Aorta (tissue), 5 donors: ENCODE data around the gene FAM241B. TPM values are rescaled to one million over a fixed set of nuclear protein-coding genes. Genes with fewer than 3 reads are reported as not detected.

Experiments used
- ATAC-seq: fragments of 200-7000 bp; cut with Tn5 transposase; one replicate; pipeline ENCODE4 v1.9.1; 2022; ENCODE audit warnings: moderate library complexity; ENCODE audit not compliant: low FRiP score
- DNase-seq, 2 donors: peaks; one replicate each; pipeline ENCODE4 v3.0.0-alpha.2; 2020
- H3K27ac ChIP-seq, 2 donors: one replicate each; pipeline ENCODE4 v1.5.1; 2013; ENCODE audit warnings: low read length in 2 of 2, mild to moderate bottlenecking in 2 of 2, moderate library complexity in 2 of 2, control low read depth in 1 of 2, inconsistent platforms in 1 of 2, low read depth in 1 of 2
- H3K27me3 ChIP-seq, 2 donors: one replicate each; pipeline ENCODE4 v1.6.1; 2013; ENCODE audit warnings: control low read depth in 1 of 2, low read length in 1 of 2, mild to moderate bottlenecking in 1 of 2, moderate library complexity in 1 of 2; ENCODE audit not compliant: insufficient read depth in 2 of 2, control insufficient read depth in 1 of 2
- H3K36me3 ChIP-seq, 2 donors: one replicate each; pipeline ENCODE4 v1.6.1; 2013; ENCODE audit warnings: control low read depth in 1 of 2, low read length in 1 of 2, mild to moderate bottlenecking in 1 of 2; ENCODE audit not compliant: insufficient read depth in 2 of 2, control insufficient read depth in 1 of 2
- H3K4me1 ChIP-seq, 2 donors: one replicate each; pipeline ENCODE4 v1.6.1; 2013; ENCODE audit warnings: low read length in 2 of 2, control low read depth in 1 of 2, mild to moderate bottlenecking in 1 of 2, moderate library complexity in 1 of 2; ENCODE audit not compliant: insufficient read depth in 2 of 2, control insufficient read depth in 1 of 2
- H3K4me3 ChIP-seq, 2 donors: one replicate each; pipeline ENCODE4 v1.5.1; 2013; ENCODE audit warnings: low read length in 2 of 2, control low read depth in 1 of 2, mild to moderate bottlenecking in 1 of 2
- H3K9me3 ChIP-seq: one replicate; pipeline ENCODE4 v1.6.1; 2013; ENCODE audit warnings: mild to moderate bottlenecking, low read length; ENCODE audit not compliant: control insufficient read depth
- WGBS, 2 donors: extraction: QIAGEN DNeasy Blood & Tissue Kit; methylation state at CpG; one replicate each; pipeline ENCODE4 v1.1.7; 2013; 5-methylcytosine and 5-hydroxymethylcytosine counted together
- intact Hi-C, 2 donors: fragments of 100-400 bp; cut with DNase I; formaldehyde crosslinking; loops; one replicate each; pipeline versions ENCODE4 v1.14.2 to v1.15.0; 2022
- polyA plus RNA-seq, 2 donors: library from polyadenylated mRNA; stranded (reverse); fragments of 200-250 nt; gene quantifications; one replicate each; pipeline ENCODE4 v1.2.3, GENCODE V29; 2013
- total RNA-seq, 2 donors: library from RNA; stranded (reverse); fragmentation: NEBNext Ultra II Directional; extraction: Animal tissue kit (Norgen Biotek cat#: 25700); gene quantifications; one replicate each; pipeline ENCODE4 v1.2.1, GENCODE V29; 2021
- donor health status: healthy with polysubstance abuse.
- donor health status: Bipolar disorder and iron deficiency.
- donor health status: DM: no; HTN: no; CAD: no.
- donor health status: DM: no; HTN: no; CAD: no.
- donor health status: DM: yes; HTN: yes; CAD: no.

Gene FAM241B
- total and polyA plus RNA-seq, 4 donors = 4.7 to 10.6 (median 8.3) TPM

GRCh38 chr10:69680610-69681009, 50.6 kb downstream of the FAM241B start:
- no peak for ATAC-seq
- Histone ChIP-seq H3K27ac (no peak overlapping the region), H3K4me1 (no peaks in the 10 kb centered on the region), H3K9me3 (no peaks in the 10 kb centered on the region), H3K27me3 (no peaks in the 10 kb centered on the region), H3K36me3 (no peaks in the 10 kb centered on the region), H3K4me3 (no peak overlapping the region)
- 72 to 85% methylated on average over 4 of the region's 4 CpGs for WGBS, 2 donors
- intact Hi-C loops = loop anchor here in 1 of 2 donors (5.0 kb wide), 1 partner anchor 33 kb away; no protein-coding TSS in a partner anchor
- no peak for DNase-seq

GRCh38 chr10:69681436-69681835, 51.4 kb downstream of the FAM241B start:
- H3K4me3 ChIP-seq = no peak overlapping the region
- DNase-seq (no peak), ATAC-seq (no peak)
- H3K9me3 ChIP-seq = no peaks in the 10 kb centered on the region
- H3K4me1 ChIP-seq = no peaks in the 10 kb centered on the region
- intact Hi-C loops = loop anchor here in 1 of 2 donors (5.0 kb wide), 1 partner anchor 34 kb away; no protein-coding TSS in a partner anchor
- no peaks in the 10 kb centered on the region for H3K27me3 ChIP-seq
- no peak overlapping the region for H3K27ac ChIP-seq
- H3K36me3 ChIP-seq = no peaks in the 10 kb centered on the region
- WGBS, 2 donors = 90 to 95% methylated on average over 6 of the region's 6 CpGs

GRCh38 chr10:69682955-69683474, 53.0 kb downstream of the FAM241B start:
- H3K27ac ChIP-seq = no peak overlapping the region
- no peak for DNase-seq
- no peaks in the 10 kb centered on the region for H3K4me1 ChIP-seq
- ATAC-seq = no peak
- H3K36me3 ChIP-seq = no peaks in the 10 kb centered on the region
- H3K4me3 ChIP-seq = no peak overlapping the region
- intact Hi-C loops = loop anchor here in 1 of 2 donors (5.0 kb wide), 1 partner anchor 36 kb away; no protein-coding TSS in a partner anchor
- H3K27me3 ChIP-seq = no peaks in the 10 kb centered on the region
- no peaks in the 10 kb centered on the region for H3K9me3 ChIP-seq

Other genes starting within 250 kb of the FAM241B start
- gene TACR2, start 213.3 kb upstream of the FAM241B start, total RNA-seq = under 1 TPM in 1 of 2 donors, not detected in 1; 0.49 TPM
- 1 to 10 TPM in 1 of 2 donors, under 1 TPM in 1; 0.31 to 2.5 TPM for gene TACR2, start 213.3 kb upstream of the FAM241B start, polyA plus RNA-seq
- 10 to 100 TPM; 12.8 to 16.8 TPM for gene TSPAN15, start 178.8 kb upstream of the FAM241B start, total RNA-seq
- 10 to 100 TPM in 1 of 2 donors, 1 to 10 TPM in 1; 1.8 to 10.3 TPM for gene TSPAN15, start 178.8 kb upstream of the FAM241B start, polyA plus RNA-seq
- not detected for gene NEUROG3, start 56.8 kb upstream of the FAM241B start, total RNA-seq
- gene NEUROG3, start 56.8 kb upstream of the FAM241B start, polyA plus RNA-seq = 1 to 10 TPM in 1 of 2 donors, not detected in 1; 1.1 TPM
- 10 to 100 TPM in 1 of 2 donors, 1 to 10 TPM in 1; 9.3 to 13.6 TPM for gene COL13A1, start 171.7 kb downstream of the FAM241B start, total RNA-seq
- 10 to 100 TPM in 1 of 2 donors, 1 to 10 TPM in 1; 3.5 to 32.8 TPM for gene COL13A1, start 171.7 kb downstream of the FAM241B start, polyA plus RNA-seq